Endodermal cell (in vitro differentiated cells): ENCODE results near the gene ANXA3. TPM values are rescaled to one million over a fixed set of nuclear protein-coding genes. Genes with fewer than 3 reads are reported as not detected.

ENCODE experiments used
- DNase-seq: peaks from one replicate; pipeline ENCODE4 v3.0.0-alpha.2; 2017
- H3K27ac ChIP-seq: 2 replicates; pipeline ENCODE4 v1.5.1; 2013; ENCODE audit warnings: mild to moderate bottlenecking, low read depth, low read length, moderate library complexity
- H3K27me3 ChIP-seq: 2 replicates; pipeline ENCODE4 v1.6.1; 2013; ENCODE audit warnings: mild to moderate bottlenecking, low read length, moderate library complexity; ENCODE audit not compliant: insufficient read depth, control insufficient read depth, poor library complexity, severe bottlenecking
- H3K36me3 ChIP-seq: 2 replicates; pipeline ENCODE4 v1.7.0; 2013; ENCODE audit warnings: mild to moderate bottlenecking, low read length, moderate library complexity; ENCODE audit not compliant: control insufficient read depth, insufficient read depth
- H3K4me1 ChIP-seq: one replicate; pipeline ENCODE4 v1.7.0; 2013; ENCODE audit warnings: low read length; ENCODE audit not compliant: control insufficient read depth, insufficient read depth
- H3K4me3 ChIP-seq: 2 replicates; pipeline ENCODE4 v1.5.1; 2013; ENCODE audit warnings: mild to moderate bottlenecking, low read length, moderate library complexity
- H3K9ac ChIP-seq: 2 replicates; pipeline ENCODE4 v1.6.1; 2013; ENCODE audit warnings: mild to moderate bottlenecking, low read length, moderate library complexity; ENCODE audit not compliant: poor library complexity, severe bottlenecking; ENCODE audit errors: extremely low read depth
- H3K9me3 ChIP-seq: 2 replicates; pipeline ENCODE4 v1.6.1; 2013; ENCODE audit warnings: mild to moderate bottlenecking, low read length, moderate library complexity; ENCODE audit not compliant: control insufficient read depth
- H3K27ac Mint-ChIP-seq: 2 replicates; pipeline ENCODE4 v1.8.0; 2020; ENCODE audit warnings: mixed read lengths
- H3K27me3 Mint-ChIP-seq: 2 replicates; pipeline ENCODE4 v1.8.0; 2021; ENCODE audit warnings: mild to moderate bottlenecking, mixed read lengths; ENCODE audit not compliant: insufficient read depth
- H3K36me3 Mint-ChIP-seq: 2 replicates; pipeline ENCODE4 v1.8.0; 2020; ENCODE audit warnings: low read depth, mixed read lengths
- H3K4me1 Mint-ChIP-seq: 2 replicates; pipeline ENCODE4 v1.8.0; 2020; ENCODE audit warnings: mixed read lengths
- H3K4me3 Mint-ChIP-seq: 2 replicates; pipeline ENCODE4 v1.8.0; 2020; ENCODE audit warnings: mild to moderate bottlenecking, moderate library complexity, mixed read lengths
- H3K9me3 Mint-ChIP-seq: 2 replicates; pipeline ENCODE4 v1.8.0; 2020; ENCODE audit warnings: mild to moderate bottlenecking, mixed read lengths
- WGBS, 2 experiments: methylation state at CpG; one replicate each; pipeline versions ENCODE4 v1.1.5 to v1.1.7; 2013; ENCODE audit warnings: missing lambda C conversion rate in 2 of 2, mixed read lengths in 1 of 2; ENCODE audit not compliant: insufficient coverage in 1 of 2, insufficient read length in 1 of 2; 5-methylcytosine and 5-hydroxymethylcytosine counted together
- total RNA-seq, 2 donors: library from RNA; stranded (reverse); fragmentation: NEBNext Ultra II Directional in 1 of 2; extraction: Animal tissue kit (Norgen Biotek cat#: 25700) in 1 of 2; gene quantifications; 2 replicates in 1 of 2; 3 replicates in 1 of 2; pipeline ENCODE4 v1.2.1, GENCODE V29; 2021
- TF ChIP-seq, protein P1 (sequence below): fragments of 200-600 bp; sonication (generic); conservative IDR thresholded peaks from 2 replicates; pipeline ENCODE4 v1.5.0; 2021; ENCODE audit warnings: antibody characterized with exemption, mild to moderate bottlenecking

ANXA3 gene
- total RNA-seq, 2 donors from 2014 or later, result 25.5 to 43.9 TPM

DNA sequence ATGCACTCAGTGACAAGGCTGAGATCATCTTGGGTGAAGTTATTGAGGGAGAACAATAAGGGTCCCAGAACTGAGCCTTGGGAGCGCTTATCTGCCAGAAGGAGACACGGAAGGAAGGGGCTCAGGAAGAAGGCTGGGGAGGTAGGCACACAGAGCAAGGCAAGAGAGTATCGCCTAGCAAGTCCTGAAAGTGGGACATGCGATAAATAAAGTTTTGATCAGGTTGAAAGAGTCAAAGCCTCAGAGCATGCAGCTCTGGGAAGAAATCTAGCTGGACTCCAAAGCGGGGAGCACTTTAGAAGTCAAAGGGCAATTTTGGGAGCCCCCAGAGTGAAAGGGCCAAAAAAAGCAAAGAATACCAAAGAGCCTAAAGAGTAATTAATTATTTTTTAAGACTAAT lies 17.7 kb upstream of the ANXA3 start:
- H3K27ac Mint-ChIP-seq, result no peak overlapping the region
- TF ChIP-seq, protein P1, sequence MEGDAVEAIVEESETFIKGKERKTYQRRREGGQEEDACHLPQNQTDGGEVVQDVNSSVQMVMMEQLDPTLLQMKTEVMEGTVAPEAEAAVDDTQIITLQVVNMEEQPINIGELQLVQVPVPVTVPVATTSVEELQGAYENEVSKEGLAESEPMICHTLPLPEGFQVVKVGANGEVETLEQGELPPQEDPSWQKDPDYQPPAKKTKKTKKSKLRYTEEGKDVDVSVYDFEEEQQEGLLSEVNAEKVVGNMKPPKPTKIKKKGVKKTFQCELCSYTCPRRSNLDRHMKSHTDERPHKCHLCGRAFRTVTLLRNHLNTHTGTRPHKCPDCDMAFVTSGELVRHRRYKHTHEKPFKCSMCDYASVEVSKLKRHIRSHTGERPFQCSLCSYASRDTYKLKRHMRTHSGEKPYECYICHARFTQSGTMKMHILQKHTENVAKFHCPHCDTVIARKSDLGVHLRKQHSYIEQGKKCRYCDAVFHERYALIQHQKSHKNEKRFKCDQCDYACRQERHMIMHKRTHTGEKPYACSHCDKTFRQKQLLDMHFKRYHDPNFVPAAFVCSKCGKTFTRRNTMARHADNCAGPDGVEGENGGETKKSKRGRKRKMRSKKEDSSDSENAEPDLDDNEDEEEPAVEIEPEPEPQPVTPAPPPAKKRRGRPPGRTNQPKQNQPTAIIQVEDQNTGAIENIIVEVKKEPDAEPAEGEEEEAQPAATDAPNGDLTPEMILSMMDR, result no peak
- H3K27me3 Mint-ChIP-seq, result no peaks in the 10 kb centered on the region
- H3K36me3 Mint-ChIP-seq, result peaks cover 36% of the 10 kb centered on the region
- Histone ChIP-seq H3K9me3 (peaks cover 7% of the 10 kb centered on the region), H3K36me3 (peaks cover 37% of the 10 kb centered on the region), H3K27ac (no peak overlapping the region), H3K4me3 (no peak overlapping the region), H3K27me3 (no peaks in the 10 kb centered on the region), H3K4me1 (no peaks in the 10 kb centered on the region), H3K9ac (no peak overlapping the region)
- 72 to 75% methylated on average over 5 of the region's 5 CpGs for WGBS, 2 experiments
- H3K4me1 Mint-ChIP-seq, result peaks cover 16% of the 10 kb centered on the region
- no peak overlapping the region for H3K4me3 Mint-ChIP-seq
- no peak for DNase-seq
- H3K9me3 Mint-ChIP-seq, result peaks cover 7% of the 10 kb centered on the region

DNA sequence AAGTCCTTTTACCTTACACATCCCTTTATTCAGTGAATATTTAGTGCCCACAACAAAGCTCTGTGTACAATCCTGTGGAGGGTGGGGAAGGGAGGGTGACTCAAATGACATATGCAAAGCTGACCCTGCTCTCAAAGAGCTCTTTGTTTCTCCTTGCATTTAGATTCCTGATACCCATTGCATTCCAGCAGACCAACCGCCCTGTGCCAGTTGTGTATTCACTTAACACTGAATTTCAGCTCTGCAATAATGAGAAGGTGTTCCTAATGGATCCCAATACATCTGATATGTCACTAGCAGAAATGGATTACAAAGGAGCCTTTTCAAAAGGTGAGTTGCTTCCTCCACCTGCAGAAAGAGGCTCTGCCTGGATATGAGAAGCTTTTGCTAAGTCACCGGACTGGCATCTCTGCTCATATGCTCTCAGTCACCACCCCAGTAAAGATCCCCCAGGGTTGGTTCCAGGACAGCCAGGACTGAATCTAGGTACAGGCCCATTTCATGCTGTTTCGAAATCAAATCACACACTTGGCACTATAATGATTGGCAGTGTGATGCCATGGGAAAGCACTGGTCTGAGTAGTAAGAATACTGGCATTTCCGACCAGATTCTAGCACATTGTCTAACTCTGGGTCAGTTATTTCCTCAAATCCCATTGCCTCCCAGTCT lies 17.1 kb upstream of the ANXA3 start:
- Histone ChIP-seq H3K27me3 (no peaks in the 10 kb centered on the region), H3K36me3 (peaks cover 43% of the 10 kb centered on the region), H3K4me3 (no peak overlapping the region), H3K9ac (no peak overlapping the region), H3K4me1 (no peaks in the 10 kb centered on the region), H3K27ac (no peak overlapping the region), H3K9me3 (peaks cover 7% of the 10 kb centered on the region)
- Mint-ChIP-seq H3K36me3 (peaks cover 41% of the 10 kb centered on the region), H3K27me3 (no peaks in the 10 kb centered on the region), H3K9me3 (peaks cover 7% of the 10 kb centered on the region), H3K27ac (no peak overlapping the region), H3K4me1 (peaks cover 16% of the 10 kb centered on the region), H3K4me3 (no peak overlapping the region)
- TF ChIP-seq, protein P1, result no peak
- no peak for DNase-seq
- 79 to 93% methylated on average over 4 of the region's 4 CpGs for WGBS, 2 experiments

DNA sequence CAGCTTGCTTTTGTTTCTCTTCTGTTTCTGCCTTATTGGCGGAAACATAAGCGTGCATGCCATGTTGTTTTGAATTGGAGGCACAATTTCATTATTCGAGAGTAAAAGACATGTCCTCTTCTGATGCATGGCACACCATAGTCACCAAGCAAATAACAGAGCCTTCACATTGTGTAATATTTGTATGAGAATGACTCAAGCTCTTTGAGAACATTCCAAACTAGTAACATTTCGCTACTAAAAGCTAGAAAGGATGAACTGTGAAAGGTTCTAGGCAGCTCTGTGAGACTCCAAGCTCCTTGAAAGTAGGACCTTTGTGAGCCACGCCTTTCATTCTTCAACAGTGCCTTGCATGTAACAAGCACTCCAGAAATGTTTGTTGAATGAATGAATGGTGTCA lies 9.2 kb upstream of the ANXA3 start:
- no peak overlapping the region for H3K27ac Mint-ChIP-seq
- no peak overlapping the region for H3K27ac ChIP-seq

More for the DNA sequence above, 9.2 kb upstream of the ANXA3 start:
- no peak overlapping the region for H3K4me3 Mint-ChIP-seq
- no peaks in the 10 kb centered on the region for H3K9me3 ChIP-seq
- TF ChIP-seq, protein P1, result no peak
- no peaks in the 10 kb centered on the region for H3K27me3 ChIP-seq
- 93 to 95% methylated on average over 5 of the region's 5 CpGs for WGBS, 2 experiments
- peaks cover 47% of the 10 kb centered on the region for H3K36me3 Mint-ChIP-seq
- no peak overlapping the region for H3K4me3 ChIP-seq
- H3K4me1 Mint-ChIP-seq, result no peaks in the 10 kb centered on the region
- no peaks in the 10 kb centered on the region for H3K27me3 Mint-ChIP-seq
- H3K4me1 ChIP-seq, result no peaks in the 10 kb centered on the region
- peaks cover 7% of the 10 kb centered on the region for H3K9me3 Mint-ChIP-seq
- DNase-seq, result no peak
- H3K9ac ChIP-seq, result no peak overlapping the region
- peaks cover 49% of the 10 kb centered on the region for H3K36me3 ChIP-seq
